Hepatocyte (in vitro differentiated cells): ENCODE measurements around the gene C6orf136. TPM values are rescaled to one million over a fixed set of nuclear protein-coding genes. Genes with fewer than 3 reads are reported as not detected.

ENCODE experiments used
- DNase-seq: peaks from one replicate; pipeline ENCODE4 v3.0.0-alpha.2; 2016; ENCODE audit warnings: low spot score
- H2AFZ ChIP-seq: fragments of 200-600 bp; sonication (generic); 2 replicates; pipeline ENCODE4 v1.6.0; 2016; ENCODE audit warnings: antibody characterized with exemption, mild to moderate bottlenecking
- H3K27ac ChIP-seq: fragments of 200-600 bp; sonication (generic); 2 replicates; pipeline ENCODE4 v1.5.1; 2016; ENCODE audit warnings: mild to moderate bottlenecking
- H3K27me3 ChIP-seq: fragments of 200-600 bp; sonication (generic); 2 replicates; pipeline ENCODE4 v1.6.1; 2016
- H3K36me3 ChIP-seq: fragments of 200-600 bp; sonication (generic); replicated peaks from 2 replicates; pipeline ENCODE4 v1.5.1; 2016; ENCODE audit warnings: low read depth; ENCODE audit not compliant: insufficient read depth
- H3K4me1 ChIP-seq: fragments of 200-600 bp; sonication (generic); 2 replicates; pipeline ENCODE4 v1.5.1; 2016; ENCODE audit warnings: mild to moderate bottlenecking, moderate library complexity; ENCODE audit not compliant: insufficient read depth
- H3K4me2 ChIP-seq: fragments of 200-600 bp; sonication (generic); 2 replicates; pipeline ENCODE4 v1.6.0; 2016
- H3K4me3 ChIP-seq: fragments of 200-600 bp; sonication (generic); 2 replicates; pipeline ENCODE4 v1.5.1; 2016; ENCODE audit warnings: mild to moderate bottlenecking
- H3K79me2 ChIP-seq: fragments of 200-600 bp; sonication (generic); 2 replicates; pipeline ENCODE4 v1.6.0; 2017; ENCODE audit warnings: mild to moderate bottlenecking
- H3K9me2 ChIP-seq: fragments of 200-600 bp; sonication (generic); replicated peaks from 2 replicates; pipeline ENCODE4 v1.6.0; 2017; ENCODE audit warnings: mild to moderate bottlenecking; ENCODE audit not compliant: insufficient read depth
- H3K9me3 ChIP-seq: fragments of 200-600 bp; sonication (generic); 2 replicates; pipeline ENCODE4 v1.5.1; 2016; ENCODE audit warnings: low read depth, mild to moderate bottlenecking
- H4K20me1 ChIP-seq: fragments of 200-600 bp; sonication (generic); 2 replicates; pipeline ENCODE4 v1.6.0; 2016; ENCODE audit warnings: mild to moderate bottlenecking; ENCODE audit not compliant: insufficient read depth, poor library complexity, severe bottlenecking
- CTCF ChIP-seq: fragments of 200-600 bp; sonication (generic); IDR thresholded peaks from 2 replicates; pipeline ENCODE4 v1.5.1; 2016; ENCODE audit warnings: antibody characterized with exemption, mild to moderate bottlenecking; ENCODE audit not compliant: poor library complexity
- EZH2 ChIP-seq: fragments of 200-600 bp; sonication (generic); IDR thresholded peaks from 2 replicates; pipeline ENCODE4 v1.6.1; 2016; ENCODE audit warnings: antibody characterized with exemption, mild to moderate bottlenecking, borderline replicate concordance
- EZH2phosphoT487 ChIP-seq: fragments of 200-600 bp; sonication (generic); IDR thresholded peaks from one replicate; pipeline ENCODE4 v1.6.1; 2018; ENCODE audit warnings: antibody characterized with exemption, mild to moderate bottlenecking, low read depth, moderate library complexity; ENCODE audit not compliant: unreplicated experiment, severe bottlenecking
- WGBS: methylation state at CpG from one replicate; pipeline ENCODE4 v1.1.6; 2016; ENCODE audit warnings: low lambda C conversion rate; ENCODE audit errors: missing lambda C conversion rate; 5-methylcytosine and 5-hydroxymethylcytosine counted together
- polyA plus RNA-seq: library from polyadenylated mRNA; unstranded; fragments of >200 nt; fragmentation: Nextera tagmentation; extraction: Ambion mirVana; gene quantifications from 2 replicates; pipeline ENCODE4 v1.2.1, GENCODE V29; 2016
- total RNA-seq: library from RNA; depleted of rRNA; stranded (reverse); fragments of >200 nt; gene quantifications from 2 replicates; pipeline ENCODE4 v1.2.3, GENCODE V29; 2014

C6orf136 gene
- total and polyA plus RNA-seq, 2 experiments from 2014 or later, result 8.7 to 16.9 TPM

GRCh38 chr6:30614843-30615218 is 32.1 kb upstream of the C6orf136 start:
- Histone ChIP-seq H3K9me2 (no peaks in the 10 kb centered on the region), H3K79me2 (peaks cover 41% of the 10 kb centered on the region), H3K36me3 (peaks cover 6% of the 10 kb centered on the region), H3K9me3 (no peaks in the 10 kb centered on the region), H4K20me1 (peaks cover 22% of the 10 kb centered on the region), H3K27me3 (no peaks in the 10 kb centered on the region), H3K4me1 (peaks cover 18% of the 10 kb centered on the region), H3K4me3 (peak overlapping the region; percentile 81), H2AFZ (no peak overlapping the region), H3K27ac (peak overlapping the region; percentile 98), H3K4me2 (peak overlapping the region; percentile 90)
- TF ChIP-seq CTCF (no peak), EZH2 (no peak), EZH2phosphoT487 (no peak)
- DNase-seq, result peak; percentile 96
- under 1% methylated on average over 6 of the region's 6 CpGs for WGBS

GRCh38 chr6:30615219-30615957 is 31.5 kb upstream of the C6orf136 start:
- TF ChIP-seq EZH2phosphoT487 (no peak), CTCF (no peak), EZH2 (no peak)
- H3K36me3 ChIP-seq, result peaks cover 6% of the 10 kb centered on the region
- H3K4me3 ChIP-seq, result peak overlapping the region; percentile 81
- peaks cover 21% of the 10 kb centered on the region for H4K20me1 ChIP-seq
- peak; percentile 75 for DNase-seq
- peak overlapping the region; percentile 90 for H3K4me2 ChIP-seq
- H2AFZ ChIP-seq, result no peak overlapping the region
- H3K9me3 ChIP-seq, result no peaks in the 10 kb centered on the region
- WGBS, result 1% methylated on average over 10 of the region's 10 CpGs
- H3K4me1 ChIP-seq, result peaks cover 18% of the 10 kb centered on the region
- peaks cover 37% of the 10 kb centered on the region for H3K79me2 ChIP-seq
- H3K9me2 ChIP-seq, result no peaks in the 10 kb centered on the region
- H3K27ac ChIP-seq, result peak overlapping the region; percentile 98
- H3K27me3 ChIP-seq, result no peaks in the 10 kb centered on the region

DNA sequence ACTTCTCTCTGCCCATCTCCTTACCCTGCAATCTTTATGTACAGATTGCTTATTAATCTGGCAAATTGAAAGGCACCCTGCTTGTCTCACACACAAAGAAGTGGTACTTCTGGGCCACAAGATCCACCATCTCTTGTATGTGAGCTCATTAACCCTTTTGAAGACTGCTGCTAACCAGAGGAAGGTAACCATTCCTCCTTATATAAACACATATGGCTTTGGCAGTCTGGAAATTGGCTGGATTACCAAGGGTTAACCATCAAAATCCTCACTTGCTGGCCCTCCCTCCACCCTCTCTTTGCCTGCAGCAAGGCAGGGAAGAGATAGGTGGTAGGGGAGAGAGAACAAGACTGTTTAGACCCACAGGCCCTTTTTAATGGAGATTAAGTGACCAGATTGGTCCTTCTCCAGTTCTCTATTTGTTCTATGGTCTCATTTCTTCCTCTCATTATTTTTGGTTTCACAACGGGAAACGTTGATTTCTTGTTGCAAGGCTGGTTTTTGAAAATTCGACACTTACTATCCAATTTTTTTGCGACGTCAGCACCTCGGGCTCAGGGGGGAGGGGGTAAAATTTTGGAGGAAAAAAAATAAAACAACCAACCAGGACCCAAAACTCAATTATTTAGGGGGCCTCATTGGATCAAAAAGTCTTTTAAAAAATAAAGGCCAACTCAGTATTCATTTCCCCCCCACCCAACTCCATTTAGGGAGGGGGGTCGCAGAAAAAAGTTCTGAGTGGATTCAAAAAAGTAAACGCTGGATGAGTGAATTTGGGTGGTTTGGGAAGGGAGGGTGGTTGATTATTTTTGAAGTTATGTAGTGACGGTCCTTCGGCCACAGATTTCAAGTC is 30.7 kb upstream of the C6orf136 start:
- Histone ChIP-seq H3K4me3 (peak overlapping the region; percentile 81), H4K20me1 (peaks cover 21% of the 10 kb centered on the region), H3K9me2 (no peaks in the 10 kb centered on the region), H3K4me2 (peak overlapping the region; percentile 90), H3K9me3 (no peaks in the 10 kb centered on the region), H3K4me1 (peaks cover 18% of the 10 kb centered on the region), H3K27ac (peak overlapping the region; percentile 98), H3K79me2 (peaks cover 37% of the 10 kb centered on the region), H3K27me3 (no peaks in the 10 kb centered on the region), H3K36me3 (peaks cover 6% of the 10 kb centered on the region), H2AFZ (no peak overlapping the region)
- DNase-seq, result peak; percentile 37
- TF ChIP-seq EZH2phosphoT487 (no peak), CTCF (no peak), EZH2 (no peak)
- 2% methylated on average over 10 of the region's 10 CpGs for WGBS
